Stimulated activated naive CD8-positive, alpha-beta T cell treated with anti-CD3 and anti-CD28 coated beads, Interleukin-15, amount 100 ng/mL, for 72 hours (primary cell): Measurements from ENCODE around the gene ID1.
"Not testable (repeated sequence)": the region's sequence is repeated elsewhere in the genome, so short reads cannot be mapped to it uniquely, and the experiment has no call there.

ENCODE experiments used
- ATAC-seq: fragments of 150-1000 bp; cut with Tn5 transposase; 2 replicates; pipeline ENCODE4 v1.10.0; 2021; ENCODE audit warnings: mild to moderate bottlenecking, moderate library complexity
- DNase-seq, 2 donors: peaks; one replicate each; pipeline ENCODE4 v3.0.0; 2021 to 2022
- H3K27ac Mint-ChIP-seq, 2 donors: one replicate each; pipeline ENCODE4 v1.8.0; 2022; ENCODE audit warnings: mild to moderate bottlenecking in 2 of 2, mixed read lengths in 2 of 2, moderate library complexity in 2 of 2
- H3K27me3 Mint-ChIP-seq: one replicate; pipeline ENCODE4 v1.8.0; 2022; ENCODE audit warnings: mixed read lengths
- H3K4me1 Mint-ChIP-seq: one replicate; pipeline ENCODE4 v1.8.0; 2022; ENCODE audit warnings: mild to moderate bottlenecking, mixed read lengths
- H3K4me3 Mint-ChIP-seq, 2 donors: one replicate each; pipeline ENCODE4 v1.8.0; 2022; ENCODE audit warnings: mild to moderate bottlenecking in 2 of 2, mixed read lengths in 2 of 2, moderate library complexity in 1 of 2
- H3K9me3 Mint-ChIP-seq, 2 donors: one replicate each; pipeline ENCODE4 v1.8.0; 2022; ENCODE audit warnings: mixed read lengths in 2 of 2

Gene ID1

GRCh38 chr20:31632548-31633338, 27.7 kb downstream of the ID1 start:
- H3K27me3 Mint-ChIP-seq = peaks cover under 1% of the 10 kb centered on the region
- H3K9me3 Mint-ChIP-seq = no peaks in the 10 kb centered on the region
- peaks cover 8% of the 10 kb centered on the region for H3K4me1 Mint-ChIP-seq
- no peak overlapping the region for H3K27ac Mint-ChIP-seq
- no peak overlapping the region for H3K4me3 Mint-ChIP-seq
- no peak for ATAC-seq
- no peak for DNase-seq

GRCh38 chr20:31633339-31633914, 28.3 kb downstream of the ID1 start:
- H3K4me1 Mint-ChIP-seq = peaks cover 8% of the 10 kb centered on the region
- no peak overlapping the region for H3K27ac Mint-ChIP-seq
- H3K27me3 Mint-ChIP-seq = peaks cover 8% of the 10 kb centered on the region
- no peak overlapping the region for H3K4me3 Mint-ChIP-seq
- ATAC-seq (no peak), DNase-seq (no peak)
- no peaks in the 10 kb centered on the region for H3K9me3 Mint-ChIP-seq

- H3K4me3 Mint-ChIP-seq = no peak within 1 kb of the TSS
- peak; percentile 29 for ATAC-seq
- peaks cover 26% of the 10 kb centered on the region for H3K27me3 Mint-ChIP-seq
- no peak for DNase-seq
- no peak within 1 kb of the TSS for H3K27ac Mint-ChIP-seq
- no peaks in the 10 kb centered on the region for H3K9me3 Mint-ChIP-seq
- peaks cover 22% of the 10 kb centered on the region for H3K4me1 Mint-ChIP-seq
Measured at GRCh38 chr20:31637660-31638059, 32.6 kb downstream of the ID1 start, which contains the start of gene COX4I2. Gene COX4I2 (plus strand): TSS chr20:31637912. CDS start chr20:31639018, 1,106 bp downstream.

- ATAC-seq = no peak
- H3K27ac Mint-ChIP-seq = no peak overlapping the region
Measured at GRCh38 chr20:31638317-31638716, 33.2 kb downstream of the ID1 start.

GRCh38 chr20:31638816-31639215, 33.7 kb downstream of the ID1 start:
- H3K27me3 Mint-ChIP-seq = peaks cover 36% of the 10 kb centered on the region
- H3K4me3 Mint-ChIP-seq = no peak overlapping the region

More at GRCh38 chr20:31638317-31638716, 33.2 kb downstream of the ID1 start:
- Mint-ChIP-seq H3K4me3 (no peak overlapping the region), H3K9me3 (no peaks in the 10 kb centered on the region), H3K4me1 (peaks cover 29% of the 10 kb centered on the region), H3K27me3 (peaks cover 31% of the 10 kb centered on the region)
- no peak for DNase-seq

GRCh38 chr20:31640259-31640658, 35.2 kb downstream of the ID1 start:
- Mint-ChIP-seq H3K4me3 (no peak overlapping the region), H3K4me1 (peaks cover 30% of the 10 kb centered on the region), H3K27ac (no peak overlapping the region), H3K27me3 (peaks cover 38% of the 10 kb centered on the region), H3K9me3 (no peaks in the 10 kb centered on the region)
- DNase-seq = no peak
- ATAC-seq = no peak

More at GRCh38 chr20:31638816-31639215, 33.7 kb downstream of the ID1 start:
- ATAC-seq = no peak
- Mint-ChIP-seq H3K27ac (no peak overlapping the region), H3K4me1 (peaks cover 30% of the 10 kb centered on the region), H3K9me3 (no peaks in the 10 kb centered on the region)
- DNase-seq = no peak

- H3K4me1 Mint-ChIP-seq = peaks cover 30% of the 10 kb centered on the region
- H3K4me3 Mint-ChIP-seq = peak overlapping the region in 1 of 2 donors; percentile 57
- ATAC-seq (peak; percentile 96), DNase-seq (peak; percentile 44 to 55)
- no peaks in the 10 kb centered on the region for H3K9me3 Mint-ChIP-seq
- peaks cover 45% of the 10 kb centered on the region for H3K27me3 Mint-ChIP-seq
- no peak overlapping the region for H3K27ac Mint-ChIP-seq
Measured at GRCh38 chr20:31641391-31641790, 36.3 kb downstream of the ID1 start.

- Mint-ChIP-seq H3K4me1 (peaks cover 30% of the 10 kb centered on the region), H3K9me3 (no peaks in the 10 kb centered on the region), H3K4me3 (peak overlapping the region in 1 of 2 donors; percentile 4), H3K27ac (no peak overlapping the region), H3K27me3 (peaks cover 43% of the 10 kb centered on the region)
- peak; percentile 35 for ATAC-seq
- DNase-seq = no peak
Measured at GRCh38 chr20:31642837-31643236, 37.7 kb downstream of the ID1 start.

- peaks cover 37% of the 10 kb centered on the region for H3K27me3 Mint-ChIP-seq
- no peak overlapping the region for H3K27ac Mint-ChIP-seq
- no peak overlapping the region for H3K4me3 Mint-ChIP-seq
- peaks cover 30% of the 10 kb centered on the region for H3K4me1 Mint-ChIP-seq
- no peak for DNase-seq
- ATAC-seq = no peak
- H3K9me3 Mint-ChIP-seq = no peaks in the 10 kb centered on the region
Measured at GRCh38 chr20:31643522-31643921, 38.4 kb downstream of the ID1 start.

- H3K27me3 Mint-ChIP-seq = peaks cover 28% of the 10 kb centered on the region
- no peak for DNase-seq
- no peaks in the 10 kb centered on the region for H3K9me3 Mint-ChIP-seq
- H3K4me1 Mint-ChIP-seq = peaks cover 30% of the 10 kb centered on the region
- H3K27ac Mint-ChIP-seq = no peak overlapping the region
- no peak for ATAC-seq
- H3K4me3 Mint-ChIP-seq = no peak overlapping the region
Measured at GRCh38 chr20:31644701-31645100, 39.6 kb downstream of the ID1 start.

- not testable (repeated sequence) for H3K27ac Mint-ChIP-seq, ATAC-seq, DNase-seq, H3K9me3 Mint-ChIP-seq, H3K4me1 Mint-ChIP-seq, H3K4me3 Mint-ChIP-seq
- H3K27me3 Mint-ChIP-seq = peaks cover 31% of the 10 kb centered on the region
Measured at GRCh38 chr20:31648104-31648503, 43.0 kb downstream of the ID1 start.

GRCh38 chr20:31652917-31653396, 47.9 kb downstream of the ID1 start:
- peak overlapping the region in 1 of 2 donors; percentile 49 for H3K27ac Mint-ChIP-seq
- no peak for ATAC-seq

GRCh38 chr20:31653561-31653960, 48.5 kb downstream of the ID1 start:
- no peaks in the 10 kb centered on the region for H3K9me3 Mint-ChIP-seq
- H3K27me3 Mint-ChIP-seq = peaks cover 15% of the 10 kb centered on the region
- DNase-seq (no peak), ATAC-seq (no peak)
- peak overlapping the region in 1 of 2 donors; percentile 49 for H3K27ac Mint-ChIP-seq
- H3K4me3 Mint-ChIP-seq = no peak overlapping the region
- H3K4me1 Mint-ChIP-seq = no peaks in the 10 kb centered on the region

More at GRCh38 chr20:31652917-31653396, 47.9 kb downstream of the ID1 start:
- Mint-ChIP-seq H3K27me3 (peaks cover 15% of the 10 kb centered on the region), H3K4me1 (no peaks in the 10 kb centered on the region), H3K9me3 (no peaks in the 10 kb centered on the region), H3K4me3 (no peak overlapping the region)
- no peak for DNase-seq

GRCh38 chr20:31654534-31654933, 49.4 kb downstream of the ID1 start:
- Mint-ChIP-seq H3K27me3 (peaks cover 15% of the 10 kb centered on the region), H3K27ac (no peak overlapping the region), H3K9me3 (no peaks in the 10 kb centered on the region), H3K4me1 (no peaks in the 10 kb centered on the region), H3K4me3 (no peak overlapping the region)
- ATAC-seq = no peak
- no peak for DNase-seq
